Colonic mucosa (tissue), 4 donors: Measurements from ENCODE around the gene PCNA. TPM values are rescaled to one million over a fixed set of nuclear protein-coding genes. Genes with fewer than 3 reads are reported as not detected.

Source experiments
- DNase-seq: peaks from one replicate; pipeline ENCODE4 v3.0.0-alpha.2; 2020
- H3K27ac ChIP-seq: fragments of 200-600 bp; one replicate; pipeline ENCODE4 v1.8.0; 2021
- H3K27me3 ChIP-seq: fragments of 200-600 bp; one replicate; pipeline ENCODE4 v1.8.0; 2021
- H3K36me3 ChIP-seq: fragments of 200-600 bp; one replicate; pipeline ENCODE4 v1.8.0; 2021
- H3K4me1 ChIP-seq: fragments of 200-600 bp; one replicate; pipeline ENCODE4 v1.8.0; 2021; ENCODE audit warnings: mild to moderate bottlenecking
- H3K4me3 ChIP-seq: fragments of 200-600 bp; one replicate; pipeline ENCODE4 v1.8.0; 2021
- H3K9ac ChIP-seq, 2 donors: one replicate each; pipeline ENCODE4 v1.7.0; 2013; ENCODE audit warnings: control low read depth in 2 of 2, low read depth in 2 of 2, low read length in 2 of 2
- H3K9me3 ChIP-seq: fragments of 200-600 bp; one replicate; pipeline ENCODE4 v1.8.0; 2021
- CTCF ChIP-seq: fragments of 200-600 bp; IDR thresholded peaks from one replicate; pipeline ENCODE4 v1.8.0; 2022; ENCODE audit warnings: antibody characterized with exemption, mild to moderate bottlenecking
- intact Hi-C: fragments of 100-400 bp; cut with DNase I; formaldehyde crosslinking; loops from one replicate; pipeline ENCODE4 v1.14.1; 2022
- total RNA-seq, 2 donors: library from RNA; stranded (reverse); fragmentation: NEBNext Ultra II Directional in 1 of 2; extraction: Animal tissue kit (Norgen Biotek cat#: 25700) in 1 of 2; gene quantifications; one replicate each; pipeline ENCODE4 v1.2.1, GENCODE V29; 2021
- donor health status: healthy.
- donor health status: DM: no; HTN: no; CAD: no.
- donor health status: DM: no; HTN: no; CAD: no.

The PCNA gene
- total RNA-seq, 2 donors from 2014 or later = 59.0 to 204 TPM

- Histone ChIP-seq H3K27ac (peak overlapping the region; percentile 8), H3K9me3 (no peaks in the 10 kb centered on the region), H3K4me3 (no peak overlapping the region), H3K27me3 (no peaks in the 10 kb centered on the region), H3K9ac (no peak overlapping the region), H3K36me3 (no peaks in the 10 kb centered on the region), H3K4me1 (no peaks in the 10 kb centered on the region)
- DNase-seq = no peak
- no peak for TF ChIP-seq CTCF
- intact Hi-C loops = loop anchor here (10.0 kb wide), 1 partner anchor 85 kb away; the partner anchor contains the start of gene SLC23A2
Measured at GRCh38 chr20:5090191-5090590, 29.6 kb downstream of the PCNA start.

- no peak overlapping the region for H3K4me3 ChIP-seq
- intact Hi-C loops = no loop called here
- H3K36me3 ChIP-seq = no peaks in the 10 kb centered on the region
- no peaks in the 10 kb centered on the region for H3K4me1 ChIP-seq
- no peak overlapping the region for H3K9ac ChIP-seq
- TF ChIP-seq CTCF = no peak
- H3K27me3 ChIP-seq = no peaks in the 10 kb centered on the region
- DNase-seq = no peak
- no peak overlapping the region for H3K27ac ChIP-seq
- no peaks in the 10 kb centered on the region for H3K9me3 ChIP-seq
Measured at GRCh38 chr20:5088688-5089087, 31.1 kb downstream of the PCNA start.

GRCh38 chr20:5085380-5085779 is 34.4 kb downstream of the PCNA start:
- intact Hi-C loops = no loop called here
- Histone ChIP-seq H3K36me3 (no peaks in the 10 kb centered on the region), H3K9me3 (no peaks in the 10 kb centered on the region), H3K9ac (no peak overlapping the region), H3K27me3 (no peaks in the 10 kb centered on the region), H3K27ac (no peak overlapping the region), H3K4me1 (no peaks in the 10 kb centered on the region), H3K4me3 (no peak overlapping the region)
- TF ChIP-seq CTCF = no peak
- DNase-seq = no peak

GRCh38 chr20:5080384-5080877 is 39.3 kb downstream of the PCNA start:
- Histone ChIP-seq H3K27ac (peak overlapping the region; percentile 78), H3K4me1 (peaks cover 5% of the 10 kb centered on the region), H3K4me3 (no peak overlapping the region), H3K36me3 (no peaks in the 10 kb centered on the region), H3K9ac (no peak overlapping the region), H3K27me3 (no peaks in the 10 kb centered on the region), H3K9me3 (no peaks in the 10 kb centered on the region)
- intact Hi-C loops = no loop called here
- DNase-seq = no peak
- no peak for TF ChIP-seq CTCF

GRCh38 chr20:5078399-5078958 is 41.3 kb downstream of the PCNA start:
- H3K27me3 ChIP-seq = no peaks in the 10 kb centered on the region
- peak overlapping the region; percentile 78 for H3K27ac ChIP-seq
- DNase-seq = peak; percentile 81
- no peak for TF ChIP-seq CTCF
- H3K9ac ChIP-seq = peak overlapping the region; percentile 33 to 80
- intact Hi-C loops = no loop called here
- no peaks in the 10 kb centered on the region for H3K36me3 ChIP-seq
- peaks cover 11% of the 10 kb centered on the region for H3K4me1 ChIP-seq
- no peaks in the 10 kb centered on the region for H3K9me3 ChIP-seq
- no peak overlapping the region for H3K4me3 ChIP-seq
